ENCODE results near the gene RALGAPB. TPM values are rescaled to one million over a fixed set of nuclear protein-coding genes. Genes with fewer than 3 reads are reported as not detected.

RALGAPB gene
- total and polyA plus RNA-seq, 2 of the 13 experiments (the other 11 are each of a cell fraction or from before 2014, with no cell fraction given) = 17.6 to 30.6 TPM

DNA sequence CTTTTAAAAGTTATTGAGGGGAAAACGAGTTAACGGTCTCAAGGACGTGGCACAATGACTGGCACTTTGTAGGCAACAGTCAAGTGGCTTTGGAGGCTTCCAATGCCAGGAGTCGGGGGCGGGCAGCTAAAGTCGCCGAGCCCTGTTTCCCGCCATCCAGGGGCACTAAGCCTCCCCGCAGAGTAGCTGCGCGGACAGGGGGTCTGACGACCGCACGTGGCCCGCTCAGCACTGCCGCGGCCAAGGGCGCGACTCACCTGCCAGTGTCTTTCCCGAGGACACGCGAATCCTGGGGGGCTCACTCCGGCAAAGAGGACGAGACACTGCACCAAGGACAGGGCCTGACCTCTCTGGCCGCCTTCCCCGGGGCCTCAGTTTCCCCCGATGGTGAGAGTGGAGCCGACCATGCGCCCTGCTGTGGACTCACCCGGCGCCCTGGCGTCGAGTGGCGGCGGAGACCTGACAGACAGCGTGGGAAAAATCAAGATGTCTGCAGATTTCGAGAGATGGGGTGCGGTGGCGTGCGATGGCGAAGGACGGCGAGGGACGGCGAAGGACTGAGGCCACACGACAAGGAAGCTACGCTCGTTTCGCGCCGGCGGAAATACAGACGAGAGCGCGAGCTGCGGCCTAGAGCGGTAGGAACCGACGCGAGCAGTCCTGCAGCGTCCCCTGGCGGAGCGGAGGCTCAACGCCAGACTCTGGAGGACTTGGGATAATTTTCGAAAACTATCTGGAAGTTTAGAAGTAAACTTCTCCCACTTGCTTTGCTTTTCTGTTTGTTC is 37.7 kb upstream of the RALGAPB start, which contains the start of gene SNHG17 (continued):
- peak; percentile 96 for TF ChIP-seq ZNF570 (CRISPR knock-in tag; IDR thresholded peaks at IDR 0.05; ENCODE audit: borderline replicate concordance)
- TF ChIP-seq ZNF746 (CRISPR knock-in tag; IDR thresholded peaks at IDR 0.05) = peak; percentile 92
- peak; percentile 63 for TF ChIP-seq STAG1 (CRISPR knock-in tag; IDR thresholded peaks at IDR 0.05)
- peak; percentile 80; the same call in 1 of the 2 replicates for TF ChIP-seq GATA4 (IDR thresholded peaks at IDR 0.05; ENCODE audit: borderline replicate concordance, low read depth)
- TF ChIP-seq, protein P1, sequence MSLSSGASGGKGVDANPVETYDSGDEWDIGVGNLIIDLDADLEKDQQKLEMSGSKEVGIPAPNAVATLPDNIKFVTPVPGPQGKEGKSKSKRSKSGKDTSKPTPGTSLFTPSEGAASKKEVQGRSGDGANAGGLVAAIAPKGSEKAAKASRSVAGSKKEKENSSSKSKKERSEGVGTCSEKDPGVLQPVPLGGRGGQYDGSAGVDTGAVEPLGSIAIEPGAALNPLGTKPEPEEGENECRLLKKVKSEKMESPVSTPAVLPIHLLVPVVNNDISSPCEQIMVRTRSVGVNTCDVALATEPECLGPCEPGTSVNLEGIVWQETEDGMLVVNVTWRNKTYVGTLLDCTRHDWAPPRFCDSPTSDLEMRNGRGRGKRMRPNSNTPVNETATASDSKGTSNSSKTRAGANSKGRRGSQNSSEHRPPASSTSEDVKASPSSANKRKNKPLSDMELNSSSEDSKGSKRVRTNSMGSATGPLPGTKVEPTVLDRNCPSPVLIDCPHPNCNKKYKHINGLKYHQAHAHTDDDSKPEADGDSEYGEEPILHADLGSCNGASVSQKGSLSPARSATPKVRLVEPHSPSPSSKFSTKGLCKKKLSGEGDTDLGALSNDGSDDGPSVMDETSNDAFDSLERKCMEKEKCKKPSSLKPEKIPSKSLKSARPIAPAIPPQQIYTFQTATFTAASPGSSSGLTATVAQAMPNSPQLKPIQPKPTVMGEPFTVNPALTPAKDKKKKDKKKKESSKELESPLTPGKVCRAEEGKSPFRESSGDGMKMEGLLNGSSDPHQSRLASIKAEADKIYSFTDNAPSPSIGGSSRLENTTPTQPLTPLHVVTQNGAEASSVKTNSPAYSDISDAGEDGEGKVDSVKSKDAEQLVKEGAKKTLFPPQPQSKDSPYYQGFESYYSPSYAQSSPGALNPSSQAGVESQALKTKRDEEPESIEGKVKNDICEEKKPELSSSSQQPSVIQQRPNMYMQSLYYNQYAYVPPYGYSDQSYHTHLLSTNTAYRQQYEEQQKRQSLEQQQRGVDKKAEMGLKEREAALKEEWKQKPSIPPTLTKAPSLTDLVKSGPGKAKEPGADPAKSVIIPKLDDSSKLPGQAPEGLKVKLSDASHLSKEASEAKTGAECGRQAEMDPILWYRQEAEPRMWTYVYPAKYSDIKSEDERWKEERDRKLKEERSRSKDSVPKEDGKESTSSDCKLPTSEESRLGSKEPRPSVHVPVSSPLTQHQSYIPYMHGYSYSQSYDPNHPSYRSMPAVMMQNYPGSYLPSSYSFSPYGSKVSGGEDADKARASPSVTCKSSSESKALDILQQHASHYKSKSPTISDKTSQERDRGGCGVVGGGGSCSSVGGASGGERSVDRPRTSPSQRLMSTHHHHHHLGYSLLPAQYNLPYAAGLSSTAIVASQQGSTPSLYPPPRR (CRISPR knock-in tag; IDR thresholded peaks at IDR 0.05; ENCODE audit: borderline replicate concordance) = peak; percentile 94
- no peak for TF ChIP-seq RAD51 (IDR thresholded peaks at IDR 0.05; ENCODE audit: borderline replicate concordance)
- peak; percentile 98 for TF ChIP-seq REXO4 (CRISPR knock-in tag; IDR thresholded peaks at IDR 0.05; ENCODE audit: borderline replicate concordance)
- peak; percentile 95 for TF ChIP-seq MYNN (CRISPR knock-in tag; IDR thresholded peaks at IDR 0.05; ENCODE audit: low read depth)
- TF ChIP-seq ZNF12 (CRISPR knock-in tag; IDR thresholded peaks at IDR 0.05) = peak; percentile 92
- peak; percentile 97; the same call in 1 of the 2 replicates for TF ChIP-seq ZNF567 (CRISPR knock-in tag; IDR thresholded peaks at IDR 0.05; ENCODE audit: borderline replicate concordance)
- TF ChIP-seq NCOR1 (IDR thresholded peaks at IDR 0.05; ENCODE audit: borderline replicate concordance, low read length) = peak; percentile 52; the same call in 1 of the 2 replicates
- TF ChIP-seq, protein P2, sequence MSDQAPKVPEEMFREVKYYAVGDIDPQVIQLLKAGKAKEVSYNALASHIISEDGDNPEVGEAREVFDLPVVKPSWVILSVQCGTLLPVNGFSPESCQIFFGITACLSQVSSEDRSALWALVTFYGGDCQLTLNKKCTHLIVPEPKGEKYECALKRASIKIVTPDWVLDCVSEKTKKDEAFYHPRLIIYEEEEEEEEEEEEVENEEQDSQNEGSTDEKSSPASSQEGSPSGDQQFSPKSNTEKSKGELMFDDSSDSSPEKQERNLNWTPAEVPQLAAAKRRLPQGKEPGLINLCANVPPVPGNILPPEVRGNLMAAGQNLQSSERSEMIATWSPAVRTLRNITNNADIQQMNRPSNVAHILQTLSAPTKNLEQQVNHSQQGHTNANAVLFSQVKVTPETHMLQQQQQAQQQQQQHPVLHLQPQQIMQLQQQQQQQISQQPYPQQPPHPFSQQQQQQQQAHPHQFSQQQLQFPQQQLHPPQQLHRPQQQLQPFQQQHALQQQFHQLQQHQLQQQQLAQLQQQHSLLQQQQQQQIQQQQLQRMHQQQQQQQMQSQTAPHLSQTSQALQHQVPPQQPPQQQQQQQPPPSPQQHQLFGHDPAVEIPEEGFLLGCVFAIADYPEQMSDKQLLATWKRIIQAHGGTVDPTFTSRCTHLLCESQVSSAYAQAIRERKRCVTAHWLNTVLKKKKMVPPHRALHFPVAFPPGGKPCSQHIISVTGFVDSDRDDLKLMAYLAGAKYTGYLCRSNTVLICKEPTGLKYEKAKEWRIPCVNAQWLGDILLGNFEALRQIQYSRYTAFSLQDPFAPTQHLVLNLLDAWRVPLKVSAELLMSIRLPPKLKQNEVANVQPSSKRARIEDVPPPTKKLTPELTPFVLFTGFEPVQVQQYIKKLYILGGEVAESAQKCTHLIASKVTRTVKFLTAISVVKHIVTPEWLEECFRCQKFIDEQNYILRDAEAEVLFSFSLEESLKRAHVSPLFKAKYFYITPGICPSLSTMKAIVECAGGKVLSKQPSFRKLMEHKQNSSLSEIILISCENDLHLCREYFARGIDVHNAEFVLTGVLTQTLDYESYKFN (CRISPR knock-in tag; conservative IDR thresholded peaks at IDR 0.05) = peak; percentile 78; the same call in 1 of the 2 replicates
- TF ChIP-seq RARA (CRISPR knock-in tag; IDR thresholded peaks at IDR 0.05) = peak; percentile 86
- TF ChIP-seq KAT2B (IDR thresholded peaks at IDR 0.05; ENCODE audit: borderline replicate concordance, low read depth, low read length) = no peak
- TF ChIP-seq, protein P3, sequence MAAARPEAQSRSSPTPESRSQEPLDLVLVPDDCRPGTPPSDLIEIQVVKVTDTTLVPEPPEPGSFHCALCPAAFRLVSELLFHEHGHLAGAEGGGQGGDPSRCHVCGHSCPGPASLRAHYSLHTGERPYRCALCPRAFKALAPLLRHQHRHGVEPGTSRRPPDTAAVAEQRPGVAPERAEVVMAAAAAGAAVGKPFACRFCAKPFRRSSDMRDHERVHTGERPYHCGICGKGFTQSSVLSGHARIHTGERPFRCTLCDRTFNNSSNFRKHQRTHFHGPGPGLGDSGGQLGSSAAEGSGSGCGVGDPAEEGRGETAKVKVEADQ (CRISPR knock-in tag; IDR thresholded peaks at IDR 0.05; ENCODE audit: borderline replicate concordance) = peak; percentile 99
- TF ChIP-seq, protein P4, sequence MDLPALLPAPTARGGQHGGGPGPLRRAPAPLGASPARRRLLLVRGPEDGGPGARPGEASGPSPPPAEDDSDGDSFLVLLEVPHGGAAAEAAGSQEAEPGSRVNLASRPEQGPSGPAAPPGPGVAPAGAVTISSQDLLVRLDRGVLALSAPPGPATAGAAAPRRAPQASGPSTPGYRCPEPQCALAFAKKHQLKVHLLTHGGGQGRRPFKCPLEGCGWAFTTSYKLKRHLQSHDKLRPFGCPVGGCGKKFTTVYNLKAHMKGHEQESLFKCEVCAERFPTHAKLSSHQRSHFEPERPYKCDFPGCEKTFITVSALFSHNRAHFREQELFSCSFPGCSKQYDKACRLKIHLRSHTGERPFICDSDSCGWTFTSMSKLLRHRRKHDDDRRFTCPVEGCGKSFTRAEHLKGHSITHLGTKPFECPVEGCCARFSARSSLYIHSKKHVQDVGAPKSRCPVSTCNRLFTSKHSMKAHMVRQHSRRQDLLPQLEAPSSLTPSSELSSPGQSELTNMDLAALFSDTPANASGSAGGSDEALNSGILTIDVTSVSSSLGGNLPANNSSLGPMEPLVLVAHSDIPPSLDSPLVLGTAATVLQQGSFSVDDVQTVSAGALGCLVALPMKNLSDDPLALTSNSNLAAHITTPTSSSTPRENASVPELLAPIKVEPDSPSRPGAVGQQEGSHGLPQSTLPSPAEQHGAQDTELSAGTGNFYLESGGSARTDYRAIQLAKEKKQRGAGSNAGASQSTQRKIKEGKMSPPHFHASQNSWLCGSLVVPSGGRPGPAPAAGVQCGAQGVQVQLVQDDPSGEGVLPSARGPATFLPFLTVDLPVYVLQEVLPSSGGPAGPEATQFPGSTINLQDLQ (CRISPR knock-in tag; IDR thresholded peaks at IDR 0.05) = peak; percentile 89; the same call in 1 of the 2 replicates
